ENCODE data around the gene FOXR1. TPM values are rescaled to one million over a fixed set of nuclear protein-coding genes. Genes with fewer than 3 reads are reported as not detected.
"Not testable (repeated sequence)": the region's sequence is repeated elsewhere in the genome, so short reads cannot be mapped to it uniquely, and the experiment has no call there.

The FOXR1 gene
- polyA plus RNA-seq, 1 donor: 0.04 TPM

DNA sequence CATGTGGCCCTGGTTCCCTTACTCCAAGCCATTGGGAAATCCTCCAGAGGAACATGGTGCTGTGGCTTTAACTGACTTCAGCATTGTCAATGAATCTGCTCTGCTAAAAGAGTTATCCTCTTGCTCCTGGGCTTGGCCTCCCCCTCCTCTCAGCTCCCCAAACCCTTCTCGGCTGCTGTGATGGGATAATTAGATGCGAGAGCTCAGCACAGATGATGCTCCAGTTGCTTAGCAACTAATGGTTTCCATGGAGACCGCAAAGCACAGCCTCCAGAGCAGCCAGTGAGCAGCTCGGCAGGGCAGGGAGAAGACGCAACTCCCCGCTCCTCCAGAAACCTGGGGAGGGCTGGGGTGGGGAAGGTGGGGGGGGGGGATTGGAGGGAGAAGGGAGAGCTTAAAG lies 18.3 kb upstream of the FOXR1 start:
- no peaks in the 10 kb centered on the region for H3K9me3 ChIP-seq (ENCODE audit: control insufficient read depth, low read depth, low read length)
- no peak overlapping the region for H3K4me3 ChIP-seq (ENCODE audit: low read length)
- no CpG with 5 or more reads among the region's 6 CpGs for WGBS (ENCODE audit: insufficient coverage, low lambda C conversion rate)
- peaks cover 8% of the 10 kb centered on the region for H3K27me3 ChIP-seq (ENCODE audit: control insufficient read depth, insufficient read depth, low read length)
- no peaks in the 10 kb centered on the region for H3K4me1 ChIP-seq (ENCODE audit: control insufficient read depth, insufficient read depth, low read length)
- no peak overlapping the region for H3K27ac ChIP-seq (ENCODE audit: low read length)
- H3K36me3 ChIP-seq (ENCODE audit: control insufficient read depth, insufficient read depth, low read length): no peaks in the 10 kb centered on the region
- DNase-seq: peak; percentile 33 to 43

GRCh38 chr11:118953976-118954375 lies 17.6 kb upstream of the FOXR1 start:
- DNase-seq; H3K36me3 ChIP-seq (ENCODE audit: control insufficient read depth, insufficient read depth, low read length); H3K27me3 ChIP-seq (ENCODE audit: control insufficient read depth, insufficient read depth, low read length); H3K4me3 ChIP-seq (ENCODE audit: low read length); H3K9me3 ChIP-seq (ENCODE audit: control insufficient read depth, low read depth, low read length); H3K4me1 ChIP-seq (ENCODE audit: control insufficient read depth, insufficient read depth, low read length): not testable (repeated sequence)
- peak overlapping the region; percentile 23 for H3K27ac ChIP-seq (ENCODE audit: low read length)
- no CpG with 5 or more reads among the region's 6 CpGs for WGBS (ENCODE audit: insufficient coverage, low lambda C conversion rate)

GRCh38 chr11:118956094-118956846 lies 15.3 kb upstream of the FOXR1 start, which contains the start of gene UPK2:
Gene UPK2, plus strand, starts transcription at chr11:118956298. Its CDS starts 53 bp downstream, at chr11:118956351.
- DNase-seq: peak; percentile 66 to 78
- Histone ChIP-seq H3K27me3 (ENCODE audit: control insufficient read depth, insufficient read depth, low read length) (peaks cover 8% of the 10 kb centered on the region), H3K9me3 (ENCODE audit: control insufficient read depth, low read depth, low read length) (no peaks in the 10 kb centered on the region), H3K4me1 (ENCODE audit: control insufficient read depth, insufficient read depth, low read length) (no peaks in the 10 kb centered on the region), H3K36me3 (ENCODE audit: control insufficient read depth, insufficient read depth, low read length) (no peaks in the 10 kb centered on the region), H3K27ac (ENCODE audit: low read length) (no peak within 1 kb of the TSS), H3K4me3 (ENCODE audit: low read length) (no peak within 1 kb of the TSS)
- no CpG with 5 or more reads among the region's 7 CpGs for WGBS (ENCODE audit: insufficient coverage, low lambda C conversion rate)

GRCh38 chr11:118956847-118957469 lies 14.6 kb upstream of the FOXR1 start:
- Histone ChIP-seq H3K4me1 (ENCODE audit: control insufficient read depth, insufficient read depth, low read length) (no peaks in the 10 kb centered on the region), H3K27me3 (ENCODE audit: control insufficient read depth, insufficient read depth, low read length) (peaks cover 8% of the 10 kb centered on the region), H3K4me3 (ENCODE audit: low read length) (no peak overlapping the region), H3K9me3 (ENCODE audit: control insufficient read depth, low read depth, low read length) (no peaks in the 10 kb centered on the region), H3K27ac (ENCODE audit: low read length) (no peak overlapping the region), H3K36me3 (ENCODE audit: control insufficient read depth, insufficient read depth, low read length) (no peaks in the 10 kb centered on the region)
- WGBS (ENCODE audit: insufficient coverage, low lambda C conversion rate): no CpG with 5 or more reads among the region's 14 CpGs
- no peak for DNase-seq

DNA sequence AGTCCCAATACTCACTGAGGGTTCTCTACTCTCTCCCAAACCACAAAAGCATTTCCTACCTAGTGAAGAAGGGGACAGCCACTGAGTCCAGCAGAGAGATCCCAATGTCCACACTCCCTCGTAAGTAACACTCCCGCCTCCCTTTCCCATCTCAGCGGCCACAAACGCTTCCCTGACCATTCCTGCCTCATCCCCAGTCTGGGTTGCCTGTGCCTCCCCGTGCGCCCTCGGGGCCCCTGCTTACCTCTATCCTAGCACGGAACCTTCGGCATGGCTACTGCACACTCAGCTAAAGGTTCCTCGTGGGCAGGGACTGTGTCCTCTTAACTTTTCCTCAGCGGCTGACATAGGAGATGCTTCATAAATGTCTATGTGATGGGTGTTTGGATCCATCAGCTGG lies 14.0 kb upstream of the FOXR1 start:
- WGBS (ENCODE audit: insufficient coverage, low lambda C conversion rate): no CpG with 5 or more reads among the region's 11 CpGs
- H3K4me3 ChIP-seq (ENCODE audit: low read length): no peak overlapping the region
- peaks cover 8% of the 10 kb centered on the region for H3K27me3 ChIP-seq (ENCODE audit: control insufficient read depth, insufficient read depth, low read length)
- H3K4me1 ChIP-seq (ENCODE audit: control insufficient read depth, insufficient read depth, low read length): no peaks in the 10 kb centered on the region
- no peak overlapping the region for H3K27ac ChIP-seq (ENCODE audit: low read length)
- H3K36me3 ChIP-seq (ENCODE audit: control insufficient read depth, insufficient read depth, low read length): no peaks in the 10 kb centered on the region
- H3K9me3 ChIP-seq (ENCODE audit: control insufficient read depth, low read depth, low read length): no peaks in the 10 kb centered on the region
- no peak for DNase-seq

DNA sequence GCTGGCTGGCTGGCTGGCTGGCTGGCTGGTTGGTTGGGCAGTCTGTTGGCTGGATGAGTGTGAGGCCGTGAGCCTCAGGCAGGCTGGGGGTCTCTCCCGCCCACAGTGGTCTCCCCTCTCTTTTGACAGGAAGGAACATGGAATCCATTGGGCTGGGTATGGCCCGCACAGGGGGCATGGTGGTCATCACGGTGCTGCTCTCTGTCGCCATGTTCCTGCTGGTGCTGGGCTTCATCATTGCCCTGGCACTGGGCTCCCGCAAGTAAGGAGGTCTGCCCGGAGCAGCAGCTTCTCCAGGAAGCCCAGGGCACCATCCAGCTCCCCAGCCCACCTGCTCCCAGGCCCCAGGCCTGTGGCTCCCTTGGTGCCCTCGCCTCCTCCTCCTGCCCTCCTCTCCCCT lies 13.6 kb upstream of the FOXR1 start:
- Histone ChIP-seq H3K9me3 (ENCODE audit: control insufficient read depth, low read depth, low read length) (no peaks in the 10 kb centered on the region), H3K27ac (ENCODE audit: low read length) (no peak overlapping the region), H3K4me1 (ENCODE audit: control insufficient read depth, insufficient read depth, low read length) (no peaks in the 10 kb centered on the region), H3K4me3 (ENCODE audit: low read length) (no peak overlapping the region), H3K36me3 (ENCODE audit: control insufficient read depth, insufficient read depth, low read length) (no peaks in the 10 kb centered on the region), H3K27me3 (ENCODE audit: control insufficient read depth, insufficient read depth, low read length) (peaks cover 8% of the 10 kb centered on the region)
- DNase-seq: no peak
- whole genome bisulfite sequencing (ENCODE audit: insufficient coverage, low lambda C conversion rate): no CpG with 5 or more reads among the region's 8 CpGs

GRCh38 chr11:118958577-118958976 lies 13.0 kb upstream of the FOXR1 start:
- WGBS (ENCODE audit: insufficient coverage, low lambda C conversion rate): no CpG with 5 or more reads among the region's 2 CpGs
- H3K4me3 ChIP-seq (ENCODE audit: low read length): no peak overlapping the region
- peaks cover 4% of the 10 kb centered on the region for H3K27me3 ChIP-seq (ENCODE audit: control insufficient read depth, insufficient read depth, low read length)
- H3K27ac ChIP-seq (ENCODE audit: low read length): no peak overlapping the region
- H3K36me3 ChIP-seq (ENCODE audit: control insufficient read depth, insufficient read depth, low read length): no peaks in the 10 kb centered on the region
- H3K4me1 ChIP-seq (ENCODE audit: control insufficient read depth, insufficient read depth, low read length): no peaks in the 10 kb centered on the region
- H3K9me3 ChIP-seq (ENCODE audit: control insufficient read depth, low read depth, low read length): no peaks in the 10 kb centered on the region
- no peak for DNase-seq

DNA sequence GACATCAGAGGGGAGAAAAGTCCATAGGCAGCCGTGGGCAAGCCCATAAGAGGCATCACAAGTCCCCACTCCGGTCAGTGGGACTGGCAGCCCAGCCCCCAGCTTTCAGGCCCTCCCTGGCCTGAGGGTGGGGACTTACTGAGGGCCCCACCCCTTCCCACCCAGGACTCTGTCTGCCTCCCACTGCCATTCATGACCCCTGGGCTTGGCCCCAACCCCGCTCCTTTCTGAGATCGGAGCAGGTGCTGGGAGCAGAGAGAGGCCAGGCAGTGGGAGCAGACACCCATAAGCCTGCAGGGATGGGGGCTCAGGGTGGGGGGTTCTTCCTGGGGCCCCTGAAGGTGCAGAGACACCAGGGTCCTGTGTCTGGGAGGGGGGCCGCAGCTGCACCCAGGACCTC lies 10.4 kb upstream of the FOXR1 start:
- no peaks in the 10 kb centered on the region for H3K36me3 ChIP-seq (ENCODE audit: control insufficient read depth, insufficient read depth, low read length)
- H3K9me3 ChIP-seq (ENCODE audit: control insufficient read depth, low read depth, low read length): no peaks in the 10 kb centered on the region
- no peak overlapping the region for H3K4me3 ChIP-seq (ENCODE audit: low read length)
- H3K27ac ChIP-seq (ENCODE audit: low read length): no peak overlapping the region
- H3K4me1 ChIP-seq (ENCODE audit: control insufficient read depth, insufficient read depth, low read length): no peaks in the 10 kb centered on the region
- H3K27me3 ChIP-seq (ENCODE audit: control insufficient read depth, insufficient read depth, low read length): no peaks in the 10 kb centered on the region
- no peak for DNase-seq
- WGBS (ENCODE audit: insufficient coverage, low lambda C conversion rate): no CpG with 5 or more reads among the region's 5 CpGs

- WGBS (ENCODE audit: insufficient coverage, low lambda C conversion rate): no CpG with 5 or more reads among the region's 11 CpGs
- Histone ChIP-seq H3K27me3 (ENCODE audit: control insufficient read depth, insufficient read depth, low read length) (no peaks in the 10 kb centered on the region), H3K27ac (ENCODE audit: low read length) (no peak overlapping the region), H3K4me1 (ENCODE audit: control insufficient read depth, insufficient read depth, low read length) (no peaks in the 10 kb centered on the region), H3K9me3 (ENCODE audit: control insufficient read depth, low read depth, low read length) (no peaks in the 10 kb centered on the region), H3K36me3 (ENCODE audit: control insufficient read depth, insufficient read depth, low read length) (no peaks in the 10 kb centered on the region), H3K4me3 (ENCODE audit: low read length) (no peak overlapping the region)
- DNase-seq: no peak
These were observed 10.0 kb upstream of the FOXR1 start for GRCh38 chr11:118961591-118961990.

DNA sequence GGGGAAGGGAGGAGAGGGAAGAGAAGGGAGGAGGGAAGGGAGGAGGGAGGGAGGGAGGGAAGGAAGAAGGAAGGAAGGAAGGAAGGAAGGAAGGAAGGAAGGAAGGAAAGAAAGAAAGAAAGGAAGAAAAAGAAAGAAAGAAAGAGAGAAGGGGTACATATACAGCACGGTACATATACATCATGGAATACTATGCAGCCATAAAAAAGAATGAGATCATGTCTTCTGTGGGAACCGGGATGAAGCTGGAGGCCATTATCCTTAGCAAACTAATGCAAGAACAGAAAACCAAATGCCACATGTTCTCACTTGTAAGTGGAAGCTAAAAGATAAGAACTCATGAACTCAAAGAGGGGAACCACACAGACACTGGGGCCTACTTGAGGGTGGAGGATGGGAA lies 2.1 kb upstream of the FOXR1 start:
- not testable (repeated sequence) for H3K4me3 ChIP-seq (ENCODE audit: low read length); H3K4me1 ChIP-seq (ENCODE audit: control insufficient read depth, insufficient read depth, low read length); DNase-seq; H3K36me3 ChIP-seq (ENCODE audit: control insufficient read depth, insufficient read depth, low read length); H3K9me3 ChIP-seq (ENCODE audit: control insufficient read depth, low read depth, low read length); H3K27ac ChIP-seq (ENCODE audit: low read length)
- no CpG with 5 or more reads among the region's 2 CpGs for WGBS (ENCODE audit: insufficient coverage, low lambda C conversion rate)
- peaks cover 11% of the 10 kb centered on the region for H3K27me3 ChIP-seq (ENCODE audit: control insufficient read depth, insufficient read depth, low read length)

DNA sequence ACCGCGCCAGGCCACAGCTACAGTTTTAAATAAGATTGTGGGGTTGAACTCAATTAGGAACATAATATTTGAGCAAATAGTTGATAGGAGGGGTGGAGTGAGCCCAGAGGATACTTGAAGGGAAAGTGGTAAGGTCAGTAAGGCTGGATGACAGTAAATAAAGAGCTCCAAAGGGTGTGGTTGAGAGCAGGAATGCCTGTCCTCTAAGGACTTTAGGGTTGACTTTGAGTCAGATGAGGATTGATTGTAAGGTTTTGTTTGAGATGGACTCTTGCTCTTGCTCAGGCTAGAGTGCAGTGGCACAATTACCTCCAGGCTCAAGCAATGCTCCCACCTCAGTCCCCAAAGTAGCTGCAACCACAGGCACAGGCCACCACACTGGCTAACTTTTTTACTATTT lies 2.4 kb downstream of the FOXR1 start:
- peaks cover 3% of the 10 kb centered on the region for H3K9me3 ChIP-seq (ENCODE audit: control insufficient read depth, low read depth, low read length)
- no peak for DNase-seq
- H3K27me3 ChIP-seq (ENCODE audit: control insufficient read depth, insufficient read depth, low read length): peaks cover 11% of the 10 kb centered on the region
- no CpG with 5 or more reads among the region's 2 CpGs for WGBS (ENCODE audit: insufficient coverage, low lambda C conversion rate)
- no peak overlapping the region for H3K27ac ChIP-seq (ENCODE audit: low read length)
- H3K4me3 ChIP-seq (ENCODE audit: low read length): no peak overlapping the region
- H3K36me3 ChIP-seq (ENCODE audit: control insufficient read depth, insufficient read depth, low read length): no peaks in the 10 kb centered on the region
- H3K4me1 ChIP-seq (ENCODE audit: control insufficient read depth, insufficient read depth, low read length): peaks cover under 1% of the 10 kb centered on the region
